HG02870 (cell line): ENCODE results near the gene SLC27A4.

ENCODE experiments used
- ATAC-seq: cut with Tn5 transposase; IDR thresholded peaks from one replicate; pipeline ENCODE4 v1.9.1; 2021; ENCODE audit warnings: mild to moderate bottlenecking, moderate library complexity; ENCODE audit not compliant: unreplicated experiment

SLC27A4 gene

DNA sequence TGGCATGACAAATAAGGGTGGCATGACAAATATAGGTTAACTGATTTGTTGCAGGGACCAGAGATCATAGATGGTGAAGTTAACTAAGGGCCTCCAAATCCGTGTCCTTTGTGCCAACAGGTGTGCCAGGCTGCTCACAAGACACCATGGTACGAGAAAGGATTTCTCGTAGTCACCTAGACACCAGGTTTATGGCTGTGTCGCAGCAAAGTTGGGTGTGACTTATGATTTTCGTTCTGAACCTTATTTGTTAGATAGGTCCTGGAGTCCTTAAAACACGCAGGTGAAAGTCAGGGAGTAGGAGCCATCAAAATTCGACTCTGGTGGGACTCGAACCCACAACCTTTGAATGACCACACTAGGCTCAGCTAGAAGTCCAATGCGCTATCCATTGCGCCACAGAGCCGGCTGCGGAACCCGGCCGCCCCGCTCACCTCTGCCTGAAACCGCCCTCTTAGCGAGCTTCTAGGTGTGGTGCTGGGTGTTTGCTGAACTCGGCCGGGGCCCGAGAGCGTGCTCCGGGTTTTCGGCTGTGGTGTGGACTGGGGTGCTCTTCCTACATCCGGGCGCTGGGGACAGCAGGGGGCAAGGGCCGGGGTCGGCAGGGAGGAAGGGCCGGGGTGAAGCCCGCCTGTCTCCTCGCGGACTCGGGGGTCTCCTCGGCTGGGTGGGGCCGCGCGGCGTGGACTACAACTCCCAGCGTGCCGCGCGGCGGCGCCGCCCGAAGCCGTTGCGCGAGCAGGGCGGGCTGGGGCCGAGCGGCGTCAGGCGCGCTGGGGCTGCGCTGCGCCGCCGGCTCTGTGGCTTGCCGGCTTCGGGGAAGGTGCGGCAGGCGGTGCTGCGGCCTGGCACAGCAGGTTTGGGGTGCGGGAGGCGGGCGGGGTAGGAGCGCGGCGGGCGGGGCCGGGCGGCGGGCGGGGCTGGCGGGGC lies at the start of gene SLC27A4:
Gene SLC27A4 (plus strand): TSS at position 767 of the 930 bp plus-strand sequence. CDS start 2,606 bp downstream, outside the sequence.
- ATAC-seq: peak; percentile 73

GRCh38 chr9:128292009-128292408 lies 48.3 kb upstream of the SLC27A4 start:
- no peak for ATAC-seq

- no peak for ATAC-seq
Observed at GRCh38 chr9:128293091-128293490, 47.2 kb upstream of the SLC27A4 start.

DNA sequence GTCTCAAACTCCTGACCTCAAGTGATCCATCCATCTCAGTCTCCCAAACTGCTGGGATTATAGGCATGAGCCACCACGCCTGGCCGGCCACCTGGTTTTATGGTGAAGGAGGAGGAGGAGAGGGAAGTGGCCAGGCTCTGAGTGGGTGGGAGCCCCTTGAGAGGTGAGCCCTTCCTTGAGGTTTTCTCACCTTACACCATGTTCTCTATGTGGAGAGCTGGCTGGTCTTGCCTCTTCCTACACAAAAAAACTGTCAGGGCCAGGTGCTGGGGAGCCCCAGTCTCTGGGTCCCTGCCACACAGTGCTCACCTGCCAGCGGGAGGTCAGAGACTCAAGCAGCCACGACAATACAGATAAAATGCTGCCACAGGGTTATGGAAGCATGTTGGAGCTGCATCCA lies 46.2 kb upstream of the SLC27A4 start:
- ATAC-seq: no peak

DNA sequence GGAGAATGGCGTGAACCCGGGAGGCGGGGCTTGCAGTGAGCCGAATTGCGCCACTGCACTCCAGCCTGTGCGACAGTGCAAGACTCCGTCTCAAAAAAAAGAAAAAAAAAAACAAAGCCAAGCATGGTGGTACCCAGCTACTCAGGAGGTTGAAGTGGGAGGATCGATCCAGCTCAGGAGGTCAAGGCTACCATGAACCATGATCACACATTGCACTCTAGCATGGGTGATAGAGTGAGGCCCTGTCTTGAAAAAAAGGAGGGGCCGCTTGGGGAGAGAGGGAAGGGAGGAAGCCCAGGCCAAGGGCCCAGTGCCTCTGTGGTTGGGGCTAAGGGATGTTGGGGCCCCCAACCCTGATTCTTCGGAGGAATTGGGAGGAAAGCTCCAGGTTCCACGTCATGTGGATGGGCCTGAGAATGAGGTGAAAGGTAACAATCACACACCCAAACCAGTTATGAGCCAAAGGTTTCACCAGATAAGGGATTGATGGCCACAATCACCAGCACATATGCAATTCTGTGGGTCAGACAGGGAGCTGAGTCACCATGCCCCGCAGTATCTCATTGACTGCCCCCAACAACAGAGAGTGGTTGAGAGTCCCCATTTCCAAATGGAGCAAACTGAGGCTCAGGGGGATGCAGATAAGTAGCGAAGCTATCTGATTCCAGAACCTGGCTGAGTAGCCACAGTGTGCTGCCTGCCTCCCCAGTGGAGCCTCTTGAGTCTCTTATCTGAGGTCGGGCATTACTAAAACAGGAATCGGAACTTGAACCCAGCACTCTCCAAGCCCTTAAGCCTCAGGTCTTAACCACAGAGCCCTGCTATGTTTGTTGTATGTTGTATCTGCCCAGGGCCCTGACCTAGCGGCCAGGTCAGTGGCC lies 43.7 kb upstream of the SLC27A4 start:
- no peak for ATAC-seq

DNA sequence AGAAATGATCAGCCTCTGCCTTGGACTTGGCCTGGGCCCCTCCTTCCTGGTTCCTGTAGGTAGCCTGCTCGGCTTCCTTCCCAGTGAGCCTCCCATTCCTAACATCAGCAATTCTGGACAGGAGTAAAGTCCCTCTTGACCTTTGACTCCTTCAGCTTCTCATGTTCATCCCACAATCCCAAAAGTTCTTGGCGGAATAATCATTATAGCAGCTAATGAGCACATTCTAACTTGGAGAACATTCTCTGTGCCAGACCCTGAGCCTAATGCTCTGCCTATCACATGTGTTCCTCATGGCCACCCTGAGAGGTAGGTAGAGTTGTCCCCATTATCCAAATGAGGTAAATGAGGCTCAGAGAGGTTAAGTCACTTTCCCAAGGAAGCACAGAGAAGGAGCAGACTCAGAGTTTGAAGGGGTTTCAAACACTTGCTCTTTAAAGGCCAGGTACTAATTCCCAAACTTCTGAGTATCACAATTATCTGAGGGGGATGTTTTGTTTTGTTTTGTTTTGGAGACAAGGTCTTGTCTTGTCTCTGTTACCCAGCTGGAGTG lies 43.0 kb upstream of the SLC27A4 start:
- no peak for ATAC-seq

DNA sequence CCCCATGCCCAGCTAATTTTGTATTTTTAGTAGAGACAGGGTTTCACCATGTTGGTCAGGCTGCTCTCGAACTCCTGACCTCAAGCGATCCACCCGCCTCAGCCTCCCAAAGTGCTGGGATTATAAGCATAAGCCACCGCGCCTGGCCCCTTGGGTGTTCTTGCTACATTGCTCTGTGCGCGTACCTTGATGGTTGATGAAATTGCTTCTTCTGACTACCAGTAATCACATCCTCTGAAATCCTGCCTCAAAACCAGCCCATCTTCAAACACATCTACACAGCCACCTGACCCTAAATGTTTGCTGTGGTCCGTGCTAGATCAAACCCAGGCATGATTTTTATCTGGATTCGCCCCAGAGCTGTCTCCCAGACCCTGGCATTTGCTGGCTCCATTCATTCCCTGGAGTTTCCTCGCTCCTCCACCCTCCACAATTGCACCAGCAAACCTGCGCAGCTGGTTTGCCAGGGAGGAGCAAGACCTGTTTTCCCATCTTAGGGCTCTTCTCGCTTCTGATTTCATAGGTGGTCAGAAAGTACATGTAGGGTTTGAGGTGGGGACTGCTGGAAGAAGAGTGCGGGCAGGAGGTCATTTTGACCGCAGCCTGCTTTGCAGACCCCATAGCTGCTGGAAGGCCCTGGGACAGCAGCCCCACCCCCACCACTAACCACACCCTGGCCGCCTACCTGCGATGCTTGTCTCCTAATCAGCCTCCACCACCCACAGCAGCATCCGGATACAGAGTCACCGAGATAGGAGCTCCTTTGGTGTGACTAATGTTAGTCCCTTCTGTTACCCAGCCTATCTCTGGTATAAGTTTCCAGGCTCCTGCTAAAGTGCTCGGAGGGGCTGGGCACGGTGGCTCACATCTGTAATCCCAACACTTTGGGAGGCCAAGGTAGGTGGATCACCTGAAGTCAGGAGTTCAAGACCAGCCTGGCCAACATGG lies 41.5 kb upstream of the SLC27A4 start:
- ATAC-seq: no peak

- ATAC-seq: no peak
Observed at GRCh38 chr9:128304136-128304970, 36.0 kb upstream of the SLC27A4 start.

- ATAC-seq: no peak
Observed at GRCh38 chr9:128304971-128305288, 35.4 kb upstream of the SLC27A4 start.

GRCh38 chr9:128309551-128309950 lies 30.8 kb upstream of the SLC27A4 start:
- ATAC-seq: no peak

- no peak for ATAC-seq
Observed at GRCh38 chr9:128310461-128310860, 29.9 kb upstream of the SLC27A4 start.

DNA sequence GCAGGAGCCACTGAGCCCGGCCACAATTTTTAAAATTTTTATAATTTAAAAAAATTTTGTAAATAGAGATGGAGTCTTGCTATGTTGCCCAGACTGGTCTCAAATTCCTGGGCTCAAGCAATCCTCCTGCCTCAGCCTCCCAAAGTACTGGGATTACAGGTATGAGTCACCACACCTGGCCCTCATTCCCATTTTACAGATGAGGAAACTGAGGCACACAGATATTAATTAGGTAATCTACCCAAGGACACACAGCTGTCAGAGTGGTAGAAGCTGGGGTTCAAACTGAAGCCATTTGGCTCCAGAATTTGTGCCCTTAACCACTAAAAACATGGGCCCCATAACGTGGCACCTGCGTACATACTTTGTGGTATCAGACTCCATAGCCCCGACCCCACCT lies 25.6 kb upstream of the SLC27A4 start:
- ATAC-seq: no peak

DNA sequence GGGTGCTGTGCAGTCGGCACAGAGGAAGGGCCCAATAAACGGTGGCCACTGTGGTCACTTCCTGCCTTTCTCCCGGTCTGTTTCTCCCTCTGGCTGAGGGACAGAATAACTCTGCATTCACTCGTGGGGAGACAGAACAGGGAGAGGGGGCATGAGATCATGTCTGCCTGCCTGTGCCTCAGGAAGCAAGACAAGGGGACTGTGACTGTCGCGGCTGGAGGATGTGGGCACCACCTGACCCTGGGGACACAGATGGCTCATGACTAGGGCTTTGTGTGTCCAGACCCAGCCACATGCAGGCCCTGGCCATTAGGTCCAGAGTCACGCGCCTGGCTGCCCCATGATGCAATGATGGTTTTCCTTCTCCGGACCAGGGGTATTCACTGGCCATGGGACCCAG lies 23.9 kb upstream of the SLC27A4 start:
- ATAC-seq: no peak

GRCh38 chr9:128317629-128318028 lies 22.7 kb upstream of the SLC27A4 start:
- ATAC-seq: no peak

GRCh38 chr9:128321343-128321742 lies 19.0 kb upstream of the SLC27A4 start:
- ATAC-seq: no peak

DNA sequence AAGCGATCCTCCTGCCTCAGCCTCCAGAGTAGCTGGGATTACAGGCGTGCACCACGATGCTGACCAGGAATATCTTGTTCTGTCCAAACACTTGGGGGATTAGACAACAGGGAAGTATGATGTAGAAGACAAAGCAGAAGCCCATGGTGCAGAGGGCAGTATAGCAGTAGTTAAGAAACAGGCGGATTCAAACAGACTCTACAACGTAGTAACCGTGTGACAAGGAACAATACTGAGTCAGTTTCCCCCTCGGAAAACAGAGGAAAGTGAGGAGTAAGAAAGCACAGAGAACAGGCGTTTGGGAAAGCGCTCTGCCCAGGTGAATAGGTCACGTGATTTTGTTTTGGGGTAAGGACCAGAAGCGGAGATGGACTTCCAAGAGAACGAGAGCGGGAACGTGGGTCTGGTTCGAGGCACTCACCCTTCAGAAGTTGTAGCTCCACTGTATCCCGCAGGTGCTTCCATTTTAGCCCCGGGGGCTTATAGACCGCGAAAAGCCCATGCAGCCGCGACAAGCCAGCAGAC lies 18.4 kb upstream of the SLC27A4 start:
- ATAC-seq: no peak

DNA sequence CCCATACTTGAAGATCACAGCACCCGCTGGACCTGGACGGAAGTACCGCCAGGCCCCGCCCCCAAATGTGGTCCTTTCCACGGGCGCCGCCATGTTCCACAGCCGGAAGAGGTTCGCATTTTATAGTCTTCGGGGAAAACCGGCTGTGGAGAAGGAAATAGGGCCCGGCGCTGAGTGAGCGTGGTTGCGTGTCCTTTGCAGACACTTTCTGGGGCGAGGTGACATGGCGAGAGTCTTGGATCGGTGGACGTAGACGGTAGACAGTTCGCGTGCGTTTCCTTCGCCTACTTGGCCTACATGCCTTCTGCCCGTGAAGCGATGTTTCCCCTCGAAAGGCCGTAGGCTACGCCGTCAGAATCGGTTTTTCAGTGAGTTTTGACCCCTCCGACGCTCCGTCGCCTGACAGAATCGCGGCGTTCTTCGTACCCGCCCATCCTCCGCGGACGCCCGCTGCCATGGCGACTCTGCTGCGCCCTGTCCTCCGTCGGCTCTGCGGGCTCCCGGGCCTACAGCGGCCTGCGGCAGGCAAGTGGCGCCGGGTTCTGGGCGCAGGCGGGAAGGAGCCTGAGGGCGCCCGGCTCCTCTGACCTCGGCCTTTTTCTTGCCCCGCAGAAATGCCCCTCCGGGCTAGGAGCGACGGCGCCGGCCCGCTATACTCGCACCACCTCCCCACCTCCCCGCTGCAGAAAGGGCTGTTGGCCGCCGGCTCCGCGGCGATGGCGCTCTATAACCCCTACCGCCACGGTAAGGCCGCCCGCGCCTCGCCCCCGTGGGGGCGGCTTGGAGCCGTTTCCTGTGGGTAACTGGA lies 17.7 kb upstream of the SLC27A4 start, which contains the start of the genes COQ4 and TRUB2:
Gene COQ4 (plus strand): TSS at position 436 of the 808 bp plus-strand sequence. CDS start 20 bp downstream, at position 456.
Gene TRUB2 (minus strand): TSS at position 44 of the 808 bp plus-strand sequence. CDS start 39 bp downstream, at position 5.
- peak; percentile 76 for ATAC-seq

DNA sequence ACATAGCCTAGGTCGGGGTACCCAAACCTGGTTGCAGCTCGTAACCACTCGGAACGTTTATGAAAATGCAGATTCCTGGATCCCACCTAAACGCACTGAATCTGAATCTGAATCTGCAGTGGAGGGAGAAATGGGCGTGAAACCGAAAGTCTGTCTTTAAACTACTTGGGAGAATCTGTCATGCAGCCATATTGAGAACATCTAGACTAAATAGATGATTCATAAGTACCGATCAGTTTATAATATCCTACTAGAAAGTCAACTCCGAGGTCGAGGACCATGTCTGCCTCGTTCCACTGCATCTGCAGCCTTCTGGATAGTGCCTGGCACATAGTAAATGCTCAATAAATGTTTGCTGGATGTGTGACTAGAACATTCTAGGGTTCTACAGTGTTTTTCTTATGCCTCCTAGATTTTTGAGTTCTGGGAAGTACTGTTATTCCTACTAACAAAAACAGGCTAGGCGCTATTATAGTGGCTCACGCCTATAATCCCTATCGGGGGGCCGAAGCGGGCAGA lies 17.1 kb upstream of the SLC27A4 start:
- no peak for ATAC-seq
